Suprapubic skin (tissue), 4 donors: ENCODE results near the gene HACD4.

ENCODE experiments used
- EP300 ChIP-seq: sonication (generic); formaldehyde crosslinking; IDR thresholded peaks from one replicate; pipeline ENCODE4 v1.6.1; 2017; ENCODE audit warnings: antibody characterized with exemption
- POLR2A ChIP-seq, 2 donors: fragments of 450-650 bp; IDR thresholded peaks; one replicate each; pipeline ENCODE4 v1.6.1; 2017; ENCODE audit warnings: antibody characterized with exemption in 2 of 2, mild to moderate bottlenecking in 2 of 2, moderate library complexity in 2 of 2
- POLR2AphosphoS5 ChIP-seq, 3 donors: sonication (generic); formaldehyde crosslinking; IDR thresholded peaks; one replicate each; pipeline ENCODE4 v1.6.1; 2017; ENCODE audit warnings: antibody characterized with exemption in 3 of 3
- TF ChIP-seq, protein P1 (sequence below), 2 donors: fragments of 200-600 bp in 1 of 2; fragments of 450-650 bp in 1 of 2; sonication (generic) in 1 of 2; IDR thresholded peaks; one replicate each; pipeline ENCODE4 v1.5.1; 2016 to 2019; ENCODE audit warnings: antibody characterized with exemption in 2 of 2, mild to moderate bottlenecking in 1 of 2, moderate library complexity in 1 of 2

DNA sequence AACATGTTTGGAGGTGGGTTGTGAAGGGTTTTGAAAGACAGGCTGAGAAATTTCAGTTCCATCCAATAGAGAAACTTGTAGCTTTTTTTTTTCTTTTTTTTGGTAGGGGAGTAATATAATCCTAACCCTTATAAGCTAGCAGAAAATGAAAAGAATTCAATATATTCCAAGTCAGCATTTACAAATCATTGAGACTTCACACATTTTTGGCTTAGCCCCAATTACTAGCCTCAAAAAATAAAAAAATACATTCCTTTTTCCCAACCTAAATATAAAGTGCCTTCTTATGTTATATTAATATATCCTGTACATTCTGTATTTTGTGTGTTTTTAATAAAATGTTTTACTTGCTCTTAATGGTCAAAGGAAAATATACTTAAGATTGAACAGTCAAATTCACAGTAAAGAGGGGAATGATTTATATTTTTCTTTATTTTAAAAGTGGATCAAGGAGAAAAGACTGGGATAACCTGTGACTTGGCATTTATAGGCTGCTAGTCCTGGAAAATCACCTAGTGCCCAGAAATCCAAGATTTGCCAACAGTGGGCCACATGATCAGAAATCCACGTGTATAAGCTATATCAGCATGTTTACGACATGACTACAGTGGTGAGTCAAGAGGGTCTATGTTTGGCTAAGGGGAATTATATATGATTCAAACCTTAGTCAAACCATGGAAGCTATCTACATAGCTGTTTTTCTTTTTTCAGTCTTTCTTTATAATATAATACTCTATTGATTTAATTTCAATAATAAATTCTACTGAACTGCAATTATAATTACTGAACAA, 14.5 kb downstream of the HACD4 start:
- TF ChIP-seq, protein P1, sequence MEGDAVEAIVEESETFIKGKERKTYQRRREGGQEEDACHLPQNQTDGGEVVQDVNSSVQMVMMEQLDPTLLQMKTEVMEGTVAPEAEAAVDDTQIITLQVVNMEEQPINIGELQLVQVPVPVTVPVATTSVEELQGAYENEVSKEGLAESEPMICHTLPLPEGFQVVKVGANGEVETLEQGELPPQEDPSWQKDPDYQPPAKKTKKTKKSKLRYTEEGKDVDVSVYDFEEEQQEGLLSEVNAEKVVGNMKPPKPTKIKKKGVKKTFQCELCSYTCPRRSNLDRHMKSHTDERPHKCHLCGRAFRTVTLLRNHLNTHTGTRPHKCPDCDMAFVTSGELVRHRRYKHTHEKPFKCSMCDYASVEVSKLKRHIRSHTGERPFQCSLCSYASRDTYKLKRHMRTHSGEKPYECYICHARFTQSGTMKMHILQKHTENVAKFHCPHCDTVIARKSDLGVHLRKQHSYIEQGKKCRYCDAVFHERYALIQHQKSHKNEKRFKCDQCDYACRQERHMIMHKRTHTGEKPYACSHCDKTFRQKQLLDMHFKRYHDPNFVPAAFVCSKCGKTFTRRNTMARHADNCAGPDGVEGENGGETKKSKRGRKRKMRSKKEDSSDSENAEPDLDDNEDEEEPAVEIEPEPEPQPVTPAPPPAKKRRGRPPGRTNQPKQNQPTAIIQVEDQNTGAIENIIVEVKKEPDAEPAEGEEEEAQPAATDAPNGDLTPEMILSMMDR (IDR thresholded peaks at IDR 0.05), result no peak
- TF ChIP-seq EP300 (no peak), POLR2AphosphoS5 (IDR thresholded peaks at IDR 0.05) (no peak), POLR2A (IDR thresholded peaks at IDR 0.05) (no peak)
